Ectodermal cell (in vitro differentiated cells): Measurements from ENCODE around the gene GIPC3.
A peak's percentile ranks its signal among the peaks of the same experiment; 100 is the strongest.

Experiments used
- H3K27ac ChIP-seq: 2 replicates; pipeline ENCODE4 v1.7.0; 2013; ENCODE audit warnings: mild to moderate bottlenecking, low read depth, low read length; ENCODE audit not compliant: insufficient read depth, poor library complexity, severe bottlenecking
- H3K27me3 ChIP-seq: 2 replicates; pipeline ENCODE4 v1.7.0; 2013; ENCODE audit warnings: mild to moderate bottlenecking, low read length; ENCODE audit not compliant: insufficient read depth, control insufficient read depth, poor library complexity, severe bottlenecking
- H3K36me3 ChIP-seq: one replicate; pipeline ENCODE4 v1.7.0; 2013; ENCODE audit warnings: low read length; ENCODE audit not compliant: control insufficient read depth, insufficient read depth
- H3K4me1 ChIP-seq: one replicate; pipeline ENCODE4 v1.7.0; 2013; ENCODE audit warnings: low read length; ENCODE audit not compliant: control insufficient read depth, insufficient read depth
- H3K4me3 ChIP-seq: 2 replicates; pipeline ENCODE4 v1.7.0; 2013; ENCODE audit warnings: low read depth, low read length, control low read depth; ENCODE audit not compliant: insufficient read depth
- H3K9me3 ChIP-seq: 2 replicates; pipeline ENCODE4 v1.7.0; 2013; ENCODE audit warnings: mild to moderate bottlenecking, low read length, moderate library complexity; ENCODE audit not compliant: control insufficient read depth
- WGBS, 2 experiments: methylation state at CpG; one replicate each; pipeline ENCODE4 v1.1.7; 2013; ENCODE audit warnings: missing lambda C conversion rate in 2 of 2; 5-methylcytosine and 5-hydroxymethylcytosine counted together

Gene GIPC3

GRCh38 chr19:3618811-3619630 is 33.7 kb downstream of the GIPC3 start:
- WGBS, 2 experiments: 96% methylated on average over 31 of the region's 31 CpGs
- Histone ChIP-seq H3K27ac (no peak overlapping the region), H3K27me3 (no peaks in the 10 kb centered on the region), H3K9me3 (no peaks in the 10 kb centered on the region), H3K4me1 (no peaks in the 10 kb centered on the region), H3K4me3 (no peak overlapping the region), H3K36me3 (no peaks in the 10 kb centered on the region)

- H3K27me3 ChIP-seq: no peaks in the 10 kb centered on the region
- H3K27ac ChIP-seq: no peak overlapping the region
- no peaks in the 10 kb centered on the region for H3K4me1 ChIP-seq
- no peak overlapping the region for H3K4me3 ChIP-seq
- H3K9me3 ChIP-seq: no peaks in the 10 kb centered on the region
- H3K36me3 ChIP-seq: no peaks in the 10 kb centered on the region
- 94 to 96% methylated on average over 17 of the region's 17 CpGs for WGBS, 2 experiments
These were observed 34.3 kb downstream of the GIPC3 start for GRCh38 chr19:3619631-3620012.

DNA sequence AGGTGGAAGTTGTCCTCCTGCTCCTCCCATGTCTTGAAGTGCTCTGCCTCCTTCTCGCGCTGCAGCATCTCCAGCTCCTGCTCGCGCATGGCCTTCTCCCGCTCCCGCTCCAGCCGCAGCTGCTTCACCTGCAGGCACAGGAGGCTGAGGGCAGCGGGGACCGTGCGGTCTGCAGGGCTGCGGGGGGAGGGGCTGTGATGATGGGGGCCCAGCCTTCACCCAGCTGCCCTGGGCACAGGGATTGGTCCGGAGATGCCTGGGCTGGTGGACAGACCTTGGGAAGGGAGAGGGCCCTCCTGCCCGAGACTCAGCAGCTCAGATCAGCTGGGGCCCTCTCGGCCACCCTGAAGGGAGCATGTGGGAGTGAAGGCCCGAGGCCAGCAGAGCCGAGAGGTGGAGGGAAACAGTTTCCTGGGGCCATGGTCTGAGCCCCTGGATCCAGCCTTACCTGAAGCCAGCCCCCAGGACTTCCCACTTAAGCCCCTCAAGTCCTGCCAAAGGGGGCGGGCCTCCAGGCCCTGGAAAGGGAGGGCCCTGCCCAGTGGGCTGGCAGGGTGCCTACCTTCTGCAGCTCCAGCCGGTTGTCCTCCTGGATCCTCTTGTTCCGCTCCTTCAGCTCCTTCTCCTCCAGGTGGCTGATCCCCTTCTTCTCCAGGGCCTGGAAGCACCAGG is 35.0 kb downstream of the GIPC3 start:
- no peaks in the 10 kb centered on the region for H3K9me3 ChIP-seq
- H3K27ac ChIP-seq: no peak overlapping the region
- no peaks in the 10 kb centered on the region for H3K27me3 ChIP-seq
- H3K36me3 ChIP-seq: no peaks in the 10 kb centered on the region
- H3K4me1 ChIP-seq: no peaks in the 10 kb centered on the region
- no peak overlapping the region for H3K4me3 ChIP-seq
- 93 to 94% methylated on average over 19 of the region's 19 CpGs for WGBS, 2 experiments

- no peak overlapping the region for H3K4me3 ChIP-seq
- no peaks in the 10 kb centered on the region for H3K36me3 ChIP-seq
- peaks cover 4% of the 10 kb centered on the region for H3K4me1 ChIP-seq
- no peak overlapping the region for H3K27ac ChIP-seq
- no peaks in the 10 kb centered on the region for H3K27me3 ChIP-seq
- 92 to 93% methylated on average over 24 of the region's 24 CpGs for WGBS, 2 experiments
- no peaks in the 10 kb centered on the region for H3K9me3 ChIP-seq
These were observed 35.7 kb downstream of the GIPC3 start for GRCh38 chr19:3620817-3621547.

DNA sequence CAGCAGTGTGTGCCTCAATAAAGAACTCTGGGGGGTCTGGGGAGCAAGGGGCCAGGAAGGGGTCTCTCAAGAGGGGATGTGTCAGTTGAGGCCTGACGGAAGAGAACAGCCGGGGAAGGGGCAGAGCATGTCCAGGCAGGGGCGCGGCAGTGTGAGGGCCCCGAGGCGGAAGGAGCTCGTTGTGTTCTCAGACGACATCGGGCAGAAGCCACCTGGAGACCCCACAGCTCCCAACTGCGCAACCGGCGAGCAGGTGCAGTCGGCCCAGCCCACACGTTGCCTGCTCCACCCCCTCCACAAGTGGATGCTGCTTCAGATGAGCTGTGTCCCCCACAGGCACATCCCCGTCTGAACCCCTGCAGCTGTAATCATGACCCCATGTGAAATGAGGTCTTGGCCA is 36.4 kb downstream of the GIPC3 start:
- WGBS, 2 experiments: 96 to 97% methylated on average over 15 of the region's 15 CpGs
- Histone ChIP-seq H3K4me3 (no peak overlapping the region), H3K27me3 (no peaks in the 10 kb centered on the region), H3K27ac (no peak overlapping the region), H3K9me3 (no peaks in the 10 kb centered on the region), H3K4me1 (peaks cover 4% of the 10 kb centered on the region), H3K36me3 (no peaks in the 10 kb centered on the region)

DNA sequence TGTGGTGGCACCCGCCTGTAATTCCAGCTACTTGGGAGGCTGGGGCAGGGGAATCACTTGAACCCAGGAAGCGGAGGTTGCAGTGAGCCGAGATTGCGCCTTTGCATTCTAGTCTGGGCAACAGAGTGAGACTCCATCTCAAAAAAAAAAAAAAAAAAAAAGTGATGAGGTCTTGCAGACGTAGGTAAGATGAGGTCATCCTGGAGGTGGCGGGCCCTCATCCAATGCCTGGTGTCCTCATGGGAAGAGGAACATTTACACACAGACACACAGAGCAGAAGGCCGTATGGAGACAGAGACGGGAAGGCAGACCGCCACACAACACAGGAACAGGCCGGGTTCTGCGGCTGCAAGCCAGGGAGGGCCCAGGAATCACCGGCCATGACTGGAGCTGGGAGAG is 36.9 kb downstream of the GIPC3 start:
- Histone ChIP-seq H3K9me3 (no peaks in the 10 kb centered on the region), H3K4me3 (no peak overlapping the region)
- 88 to 92% methylated on average over 12 of the region's 12 CpGs for WGBS, 2 experiments

DNA sequence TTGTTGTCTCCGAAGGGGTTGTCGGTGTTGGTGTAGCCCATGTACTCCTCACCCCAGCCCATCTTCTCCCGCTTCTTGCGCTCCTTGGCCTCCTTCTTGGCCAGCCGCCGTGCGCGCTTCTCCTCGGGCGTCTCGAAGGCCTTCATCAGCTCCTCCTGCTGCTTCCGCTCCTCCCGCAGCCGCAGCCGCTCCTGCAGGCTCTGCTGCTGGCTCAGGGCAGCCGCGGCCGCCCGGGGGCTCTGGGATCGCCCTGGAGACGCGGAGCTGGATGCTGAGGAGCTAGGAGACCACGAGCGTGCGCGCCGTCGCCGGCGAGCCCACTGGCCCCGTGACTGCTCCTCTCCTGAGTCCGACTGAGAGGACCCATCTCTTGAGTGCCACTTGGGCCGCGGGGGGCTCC is 38.4 kb downstream of the GIPC3 start:
- Histone ChIP-seq H3K27me3 (no peaks in the 10 kb centered on the region), H3K4me3 (no peak overlapping the region), H3K36me3 (no peaks in the 10 kb centered on the region), H3K27ac (no peak overlapping the region), H3K9me3 (no peaks in the 10 kb centered on the region), H3K4me1 (peaks cover 4% of the 10 kb centered on the region)
- 95 to 96% methylated on average over 34 of the region's 34 CpGs for WGBS, 2 experiments

More for the DNA sequence above, 36.9 kb downstream of the GIPC3 start:
- no peaks in the 10 kb centered on the region for H3K27me3 ChIP-seq
- no peaks in the 10 kb centered on the region for H3K36me3 ChIP-seq
- peaks cover 4% of the 10 kb centered on the region for H3K4me1 ChIP-seq
- H3K27ac ChIP-seq: no peak overlapping the region

DNA sequence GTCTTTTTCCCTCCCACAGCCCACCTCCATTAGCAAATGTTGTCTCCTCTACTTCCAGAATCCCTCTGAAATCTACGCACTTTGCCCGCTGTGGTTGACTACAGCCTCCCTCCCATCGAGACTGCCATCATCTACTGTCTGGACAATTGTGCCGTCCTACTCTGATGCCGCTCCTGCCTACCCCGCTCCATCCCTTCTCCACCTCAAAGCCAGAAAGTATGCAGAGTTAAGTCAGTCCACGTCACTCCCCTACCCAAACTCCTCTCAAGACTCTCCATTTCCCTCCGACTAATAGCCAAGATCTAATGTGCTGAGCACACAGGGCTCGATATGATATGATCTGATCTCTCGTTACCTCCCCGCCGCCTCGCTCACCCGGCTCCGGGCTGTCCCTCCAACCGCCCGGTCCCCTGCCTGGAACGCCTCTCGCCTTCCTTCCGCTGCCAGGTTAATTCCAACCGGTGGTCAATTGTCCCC is 40.8 kb downstream of the GIPC3 start:
- no peaks in the 10 kb centered on the region for H3K36me3 ChIP-seq
- H3K27ac ChIP-seq: no peak overlapping the region
- no peaks in the 10 kb centered on the region for H3K27me3 ChIP-seq
- no peaks in the 10 kb centered on the region for H3K9me3 ChIP-seq
- H3K4me3 ChIP-seq: peak overlapping the region; percentile 62
- 2% methylated on average over 21 of the region's 21 CpGs for WGBS, 2 experiments
- peaks cover 4% of the 10 kb centered on the region for H3K4me1 ChIP-seq

GRCh38 chr19:3626473-3627350 is 41.4 kb downstream of the GIPC3 start, which contains the start of gene CACTIN:
CACTIN (minus strand) TSS chr19:3626790; CDS start chr19:3626762, 28 bp downstream.
- H3K9me3 ChIP-seq: no peaks in the 10 kb centered on the region
- H3K27ac ChIP-seq: peak within 1 kb of the TSS; percentile 89
- peak within 1 kb of the TSS; percentile 62 for H3K4me3 ChIP-seq
- peaks cover 4% of the 10 kb centered on the region for H3K4me1 ChIP-seq
- H3K36me3 ChIP-seq: no peaks in the 10 kb centered on the region
- H3K27me3 ChIP-seq: no peaks in the 10 kb centered on the region
- WGBS, 2 experiments: 0 to 1% methylated on average over 80 of the region's 80 CpGs
